ENCODE data around the gene ATP5MG.

The ATP5MG gene

GRCh38 chr11:118401151-118401879 is at the start of gene ATP5MG:
Gene ATP5MG, plus strand, starts transcription at chr11:118401606. Its CDS starts 60 bp downstream, at chr11:118401666.
- H3K4me3 ChIP-seq (ENCODE audit: low read length) = peak within 1 kb of the TSS; percentile 79
- H3K4me1 ChIP-seq (ENCODE audit: control insufficient read depth, insufficient read depth, low read length) = no peaks in the 10 kb centered on the region
- no peaks in the 10 kb centered on the region for H3K36me3 ChIP-seq (ENCODE audit: control insufficient read depth, insufficient read depth, low read length)
- no CpG with 5 or more reads among the region's 51 CpGs for WGBS (ENCODE audit: insufficient coverage, insufficient read length)
- H3K27ac ChIP-seq (ENCODE audit: low read length) = no peak within 1 kb of the TSS
- H3K9me3 ChIP-seq (ENCODE audit: control insufficient read depth, insufficient read depth, low read length) = no peaks in the 10 kb centered on the region
- no peaks in the 10 kb centered on the region for H3K27me3 ChIP-seq (ENCODE audit: control insufficient read depth, insufficient read depth, low read length)
- peak; percentile 79 for DNase-seq (ENCODE audit: low read depth, low spot score)

GRCh38 chr11:118353084-118353710 is 48.2 kb upstream of the ATP5MG start:
- no peaks in the 10 kb centered on the region for H3K36me3 ChIP-seq (ENCODE audit: control insufficient read depth, insufficient read depth, low read length)
- no peaks in the 10 kb centered on the region; the same call in 1 of the 2 replicates for H3K27me3 ChIP-seq (ENCODE audit: control insufficient read depth, insufficient read depth, low read length)
- H3K4me1 ChIP-seq (ENCODE audit: control insufficient read depth, insufficient read depth, low read length) = no peaks in the 10 kb centered on the region
- WGBS (ENCODE audit: insufficient coverage, insufficient read length) = no CpG with 5 or more reads among the region's 6 CpGs
- no peak for DNase-seq (ENCODE audit: low read depth, low spot score)
- no peaks in the 10 kb centered on the region for H3K9me3 ChIP-seq (ENCODE audit: control insufficient read depth, insufficient read depth, low read length)
- H3K27ac ChIP-seq (ENCODE audit: low read length) = no peak overlapping the region
- H3K4me3 ChIP-seq (ENCODE audit: low read length) = no peak overlapping the region

GRCh38 chr11:118358071-118358470 is 43.3 kb upstream of the ATP5MG start:
- no CpG with 5 or more reads among the region's 3 CpGs for WGBS (ENCODE audit: insufficient coverage, insufficient read length)
- DNase-seq (ENCODE audit: low read depth, low spot score) = no peak
- Histone ChIP-seq H3K36me3 (ENCODE audit: control insufficient read depth, insufficient read depth, low read length) (no peaks in the 10 kb centered on the region), H3K9me3 (ENCODE audit: control insufficient read depth, insufficient read depth, low read length) (no peaks in the 10 kb centered on the region), H3K27ac (ENCODE audit: low read length) (no peak overlapping the region), H3K27me3 (ENCODE audit: control insufficient read depth, insufficient read depth, low read length) (no peaks in the 10 kb centered on the region), H3K4me3 (ENCODE audit: low read length) (no peak overlapping the region), H3K4me1 (ENCODE audit: control insufficient read depth, insufficient read depth, low read length) (no peaks in the 10 kb centered on the region)

GRCh38 chr11:118359295-118359958 is 42.0 kb upstream of the ATP5MG start, which contains the start of gene UBE4A:
Gene UBE4A, plus strand, starts transcription at chr11:118359600. Its CDS starts 5,481 bp downstream, at chr11:118365081.
- H3K27ac ChIP-seq (ENCODE audit: low read length) = no peak within 1 kb of the TSS
- H3K4me3 ChIP-seq (ENCODE audit: low read length) = peak within 1 kb of the TSS; percentile 87; the same call in 1 of the 2 replicates

GRCh38 chr11:118364956-118365615 is 36.3 kb upstream of the ATP5MG start:
- Histone ChIP-seq H3K4me1 (ENCODE audit: control insufficient read depth, insufficient read depth, low read length) (no peaks in the 10 kb centered on the region), H3K9me3 (ENCODE audit: control insufficient read depth, insufficient read depth, low read length) (no peaks in the 10 kb centered on the region; the same call in 1 of the 2 replicates), H3K4me3 (ENCODE audit: low read length) (no peak overlapping the region), H3K27me3 (ENCODE audit: control insufficient read depth, insufficient read depth, low read length) (no peaks in the 10 kb centered on the region), H3K27ac (ENCODE audit: low read length) (no peak overlapping the region), H3K36me3 (ENCODE audit: control insufficient read depth, insufficient read depth, low read length) (peaks cover 6% of the 10 kb centered on the region; the same call in 1 of the 2 replicates)
- no CpG with 5 or more reads among the region's 3 CpGs for WGBS (ENCODE audit: insufficient coverage, insufficient read length)
- no peak for DNase-seq (ENCODE audit: low read depth, low spot score)

More at GRCh38 chr11:118359295-118359958, 42.0 kb upstream of the ATP5MG start, which contains the start of gene UBE4A:
- H3K9me3 ChIP-seq (ENCODE audit: control insufficient read depth, insufficient read depth, low read length) = no peaks in the 10 kb centered on the region
- DNase-seq (ENCODE audit: low read depth, low spot score) = peak; percentile 96
- H3K4me1 ChIP-seq (ENCODE audit: control insufficient read depth, insufficient read depth, low read length) = no peaks in the 10 kb centered on the region
- H3K27me3 ChIP-seq (ENCODE audit: control insufficient read depth, insufficient read depth, low read length) = no peaks in the 10 kb centered on the region
- WGBS (ENCODE audit: insufficient coverage, insufficient read length) = no CpG with 5 or more reads among the region's 33 CpGs
- no peaks in the 10 kb centered on the region for H3K36me3 ChIP-seq (ENCODE audit: control insufficient read depth, insufficient read depth, low read length)

- no peaks in the 10 kb centered on the region for H3K27me3 ChIP-seq (ENCODE audit: control insufficient read depth, insufficient read depth, low read length)
- no peak overlapping the region for H3K27ac ChIP-seq (ENCODE audit: low read length)
- DNase-seq (ENCODE audit: low read depth, low spot score) = no peak
- no peaks in the 10 kb centered on the region; the same call in 1 of the 2 replicates for H3K9me3 ChIP-seq (ENCODE audit: control insufficient read depth, insufficient read depth, low read length)
- H3K36me3 ChIP-seq (ENCODE audit: control insufficient read depth, insufficient read depth, low read length) = peaks cover 6% of the 10 kb centered on the region; the same call in 1 of the 2 replicates
- no peaks in the 10 kb centered on the region for H3K4me1 ChIP-seq (ENCODE audit: control insufficient read depth, insufficient read depth, low read length)
- H3K4me3 ChIP-seq (ENCODE audit: low read length) = no peak overlapping the region
- no CpG with 5 or more reads among the region's 1 CpG for WGBS (ENCODE audit: insufficient coverage, insufficient read length)
Measured at GRCh38 chr11:118366287-118366686, 35.1 kb upstream of the ATP5MG start.

GRCh38 chr11:118370774-118371173 is 30.6 kb upstream of the ATP5MG start:
- no peaks in the 10 kb centered on the region for H3K4me1 ChIP-seq (ENCODE audit: control insufficient read depth, insufficient read depth, low read length)
- no peaks in the 10 kb centered on the region; the same call in 1 of the 2 replicates for H3K9me3 ChIP-seq (ENCODE audit: control insufficient read depth, insufficient read depth, low read length)
- WGBS (ENCODE audit: insufficient coverage, insufficient read length) = no CpG with 5 or more reads among the region's 4 CpGs
- H3K27ac ChIP-seq (ENCODE audit: low read length) = no peak overlapping the region
- peaks cover 6% of the 10 kb centered on the region; the same call in 1 of the 2 replicates for H3K36me3 ChIP-seq (ENCODE audit: control insufficient read depth, insufficient read depth, low read length)
- H3K4me3 ChIP-seq (ENCODE audit: low read length) = no peak overlapping the region
- no peak for DNase-seq (ENCODE audit: low read depth, low spot score)
- H3K27me3 ChIP-seq (ENCODE audit: control insufficient read depth, insufficient read depth, low read length) = no peaks in the 10 kb centered on the region

- Histone ChIP-seq H3K36me3 (ENCODE audit: control insufficient read depth, insufficient read depth, low read length) (peaks cover 3% of the 10 kb centered on the region; the same call in 1 of the 2 replicates), H3K27me3 (ENCODE audit: control insufficient read depth, insufficient read depth, low read length) (no peaks in the 10 kb centered on the region), H3K9me3 (ENCODE audit: control insufficient read depth, insufficient read depth, low read length) (no peaks in the 10 kb centered on the region), H3K4me3 (ENCODE audit: low read length) (no peak overlapping the region), H3K27ac (ENCODE audit: low read length) (no peak overlapping the region), H3K4me1 (ENCODE audit: control insufficient read depth, insufficient read depth, low read length) (no peaks in the 10 kb centered on the region; the same call in 1 of the 2 replicates)
- DNase-seq (ENCODE audit: low read depth, low spot score) = no peak
- WGBS (ENCODE audit: insufficient coverage, insufficient read length) = no CpG with 5 or more reads among the region's 2 CpGs
Measured at GRCh38 chr11:118373263-118373662, 28.1 kb upstream of the ATP5MG start.

GRCh38 chr11:118373871-118374270 is 27.5 kb upstream of the ATP5MG start:
- no CpG with 5 or more reads among the region's 5 CpGs for WGBS (ENCODE audit: insufficient coverage, insufficient read length)
- Histone ChIP-seq H3K27me3 (ENCODE audit: control insufficient read depth, insufficient read depth, low read length) (no peaks in the 10 kb centered on the region), H3K27ac (ENCODE audit: low read length) (no peak overlapping the region), H3K4me3 (ENCODE audit: low read length) (no peak overlapping the region), H3K36me3 (ENCODE audit: control insufficient read depth, insufficient read depth, low read length) (no peaks in the 10 kb centered on the region; the same call in 1 of the 2 replicates), H3K9me3 (ENCODE audit: control insufficient read depth, insufficient read depth, low read length) (no peaks in the 10 kb centered on the region), H3K4me1 (ENCODE audit: control insufficient read depth, insufficient read depth, low read length) (no peaks in the 10 kb centered on the region; the same call in 1 of the 2 replicates)
- DNase-seq (ENCODE audit: low read depth, low spot score) = no peak

- no peak overlapping the region for H3K27ac ChIP-seq (ENCODE audit: low read length)
- DNase-seq (ENCODE audit: low read depth, low spot score) = no peak
- no peaks in the 10 kb centered on the region for H3K27me3 ChIP-seq (ENCODE audit: control insufficient read depth, insufficient read depth, low read length)
- no peaks in the 10 kb centered on the region; the same call in 1 of the 2 replicates for H3K4me1 ChIP-seq (ENCODE audit: control insufficient read depth, insufficient read depth, low read length)
- H3K36me3 ChIP-seq (ENCODE audit: control insufficient read depth, insufficient read depth, low read length) = no peaks in the 10 kb centered on the region; the same call in 1 of the 2 replicates
- WGBS (ENCODE audit: insufficient coverage, insufficient read length) = no CpG with 5 or more reads among the region's 3 CpGs
- no peaks in the 10 kb centered on the region for H3K9me3 ChIP-seq (ENCODE audit: control insufficient read depth, insufficient read depth, low read length)
- no peak overlapping the region for H3K4me3 ChIP-seq (ENCODE audit: low read length)
Measured at GRCh38 chr11:118374729-118375128, 26.7 kb upstream of the ATP5MG start.
